ENCODE measurements around the gene LRRC8C. TPM values are rescaled to one million over a fixed set of nuclear protein-coding genes. Genes with fewer than 3 reads are reported as not detected.

Gene LRRC8C
- total RNA-seq, 1 experiment from 2014 or later: 8.4 TPM

GRCh38 chr1:89668961-89669360, 36.0 kb downstream of the LRRC8C start:
- Histone ChIP-seq H3K79me2 (ENCODE audit: insufficient read depth, low read length) (no peaks in the 10 kb centered on the region; the same call in none of the 2 replicates), H3K36me3 (ENCODE audit: control insufficient read depth in 1 of 2, insufficient read depth in 2 of 2, low read length in 2 of 2) (no peaks in the 10 kb centered on the region), H3K27ac (ENCODE audit: low read depth, low read length) (no peak overlapping the region), H3K4me3 (replicated peaks in 1 of 2; ENCODE audit: low read depth in 1 of 2, low read length in 2 of 2) (no peak overlapping the region), H2AFZ (ENCODE audit: low read depth, low read length, poor library complexity, severe bottlenecking) (no peak overlapping the region), H3K9me3 (ENCODE audit: control insufficient read depth in 1 of 2, insufficient read depth in 1 of 2, low read depth in 1 of 2, low read length in 2 of 2) (no peaks in the 10 kb centered on the region), H3K4me2 (ENCODE audit: low read length) (no peak overlapping the region), H3K4me1 (ENCODE audit: control insufficient read depth in 1 of 2, insufficient read depth in 2 of 2, low read length in 2 of 2) (peaks cover 0 to 3% of the 10 kb centered on the region in 2 experiments; a peak in 1 of 4 replicates), H3K9ac (ENCODE audit: low read length) (no peak overlapping the region), H3K9me2 (ENCODE audit: insufficient read depth) (no peaks in the 10 kb centered on the region), H3K27me3 (ENCODE audit: insufficient read depth, low read length) (no peaks in the 10 kb centered on the region), H4K20me1 (ENCODE audit: insufficient read depth) (no peaks in the 10 kb centered on the region)
- no peak for ATAC-seq
- TF ChIP-seq EZH2 (IDR thresholded peaks at IDR 0.05): no peak
- intact Hi-C loops (cut with micrococcal nuclease): no loop called here
- ChIA-PET RAD21 (ENCODE audit: low non-redundant PET in 1 of 2, low total read pairs in 2 of 2, uncharacterized antibody in 2 of 2, unreplicated experiment in 2 of 2) (no interaction called here), CTCF (no interaction called here), POLR2A (interaction anchor here (0.6 kb wide), 1 partner anchor 10 kb away, joined by 3 read pairs; no protein-coding TSS in a partner anchor)
- DNase-seq (ENCODE audit: low read depth, low spot score): no peak
- BruUV-seq (replicated peaks): no TSS peak

GRCh38 chr1:89669441-89669840, 36.5 kb downstream of the LRRC8C start:
- ChIA-PET CTCF (no interaction called here), POLR2A (interaction anchor here (0.6 kb wide), 1 partner anchor 10 kb away, joined by 3 read pairs; no protein-coding TSS in a partner anchor)

GRCh38 chr1:89670163-89670562, 37.2 kb downstream of the LRRC8C start:
- no peaks in the 10 kb centered on the region for H3K27me3 ChIP-seq (ENCODE audit: insufficient read depth, low read length)
- intact Hi-C loops (cut with micrococcal nuclease): no loop called here
- H3K9ac ChIP-seq (ENCODE audit: low read length): no peak overlapping the region
- no peak overlapping the region for H3K27ac ChIP-seq (ENCODE audit: low read depth, low read length)
- no peak overlapping the region for H3K4me3 ChIP-seq (replicated peaks in 1 of 2; ENCODE audit: low read depth in 1 of 2, low read length in 2 of 2)
- BruUV-seq (replicated peaks): no TSS peak
- RAD21 ChIA-PET (ENCODE audit: low non-redundant PET in 1 of 2, low total read pairs in 2 of 2, uncharacterized antibody in 2 of 2, unreplicated experiment in 2 of 2): no interaction called here
- H2AFZ ChIP-seq (ENCODE audit: low read depth, low read length, poor library complexity, severe bottlenecking): no peak overlapping the region
- H3K9me3 ChIP-seq (ENCODE audit: control insufficient read depth in 1 of 2, insufficient read depth in 1 of 2, low read depth in 1 of 2, low read length in 2 of 2): no peaks in the 10 kb centered on the region
- no peaks in the 10 kb centered on the region for H3K9me2 ChIP-seq (ENCODE audit: insufficient read depth)
- H3K4me2 ChIP-seq (ENCODE audit: low read length): no peak overlapping the region
- CTCF ChIA-PET: no interaction called here
- no peaks in the 10 kb centered on the region for H4K20me1 ChIP-seq (ENCODE audit: insufficient read depth)
- POLR2A ChIA-PET: no interaction called here
- H3K4me1 ChIP-seq (ENCODE audit: control insufficient read depth in 1 of 2, insufficient read depth in 2 of 2, low read length in 2 of 2): peaks cover 0 to 3% of the 10 kb centered on the region in 2 experiments; a peak in 1 of 4 replicates
- no peaks in the 10 kb centered on the region; the same call in none of the 2 replicates for H3K79me2 ChIP-seq (ENCODE audit: insufficient read depth, low read length)
- TF ChIP-seq YY1 (IDR thresholded peaks at IDR 0.05; ENCODE audit: extremely low read depth, insufficient replicate concordance, low read depth, low read length) (no peak), EGR1 (IDR thresholded peaks at IDR 0.05; ENCODE audit: low read depth) (no peak), ZNF274 (IDR thresholded peaks at IDR 0.05; ENCODE audit: low read depth, low read length) (no peak), POLR2AphosphoS5 (IDR thresholded peaks at IDR 0.05; ENCODE audit: low read depth, low read length) (no peak), ZBTB33 (IDR thresholded peaks at IDR 0.05; ENCODE audit: extremely low read depth, insufficient replicate concordance, low read length) (no peak), ELF1 (IDR thresholded peaks at IDR 0.05; ENCODE audit: borderline replicate concordance, low read depth) (no peak), POLR2A (IDR thresholded peaks at IDR 0.05; ENCODE audit: borderline replicate concordance, extremely low read depth, insufficient read depth, insufficient read length) (no peak)
- DNase-seq (ENCODE audit: low read depth, low spot score): no peak
- no peak for ATAC-seq
- no peaks in the 10 kb centered on the region for H3K36me3 ChIP-seq (ENCODE audit: control insufficient read depth in 1 of 2, insufficient read depth in 2 of 2, low read length in 2 of 2)

More at GRCh38 chr1:89669441-89669840, 36.5 kb downstream of the LRRC8C start:
- RAD21 ChIA-PET (ENCODE audit: low non-redundant PET in 1 of 2, low total read pairs in 2 of 2, uncharacterized antibody in 2 of 2, unreplicated experiment in 2 of 2): no interaction called here
- no peak overlapping the region for H3K4me3 ChIP-seq (replicated peaks in 1 of 2; ENCODE audit: low read depth in 1 of 2, low read length in 2 of 2)
- no peaks in the 10 kb centered on the region for H3K9me3 ChIP-seq (ENCODE audit: control insufficient read depth in 1 of 2, insufficient read depth in 1 of 2, low read depth in 1 of 2, low read length in 2 of 2)
- no peak overlapping the region for H3K9ac ChIP-seq (ENCODE audit: low read length)
- H3K27me3 ChIP-seq (ENCODE audit: insufficient read depth, low read length): no peaks in the 10 kb centered on the region
- H3K9me2 ChIP-seq (ENCODE audit: insufficient read depth): no peaks in the 10 kb centered on the region
- no peaks in the 10 kb centered on the region for H4K20me1 ChIP-seq (ENCODE audit: insufficient read depth)
- H3K36me3 ChIP-seq (ENCODE audit: control insufficient read depth in 1 of 2, insufficient read depth in 2 of 2, low read length in 2 of 2): no peaks in the 10 kb centered on the region
- BruUV-seq (replicated peaks): no TSS peak
- DNase-seq (ENCODE audit: low read depth, low spot score): no peak
- no peak for ATAC-seq
- TF ChIP-seq SRF (IDR thresholded peaks at IDR 0.05; ENCODE audit: low read depth) (no peak), CBX3 (IDR thresholded peaks at IDR 0.05; ENCODE audit: low read depth) (no peak)
- H3K4me1 ChIP-seq (ENCODE audit: control insufficient read depth in 1 of 2, insufficient read depth in 2 of 2, low read length in 2 of 2): peaks cover 0 to 3% of the 10 kb centered on the region in 2 experiments; a peak in 1 of 4 replicates
- intact Hi-C loops (cut with micrococcal nuclease): no loop called here
- H3K4me2 ChIP-seq (ENCODE audit: low read length): no peak overlapping the region
- no peaks in the 10 kb centered on the region; the same call in none of the 2 replicates for H3K79me2 ChIP-seq (ENCODE audit: insufficient read depth, low read length)
- H3K27ac ChIP-seq (ENCODE audit: low read depth, low read length): no peak overlapping the region
- H2AFZ ChIP-seq (ENCODE audit: low read depth, low read length, poor library complexity, severe bottlenecking): no peak overlapping the region

Measured in HCT116 (cell line).